ENCODE data around the gene ZBTB48.

GRCh38 chr1:6630027-6630426, 50.2 kb downstream of the ZBTB48 start:
- no peak for TF ChIP-seq POLR2A (IDR thresholded peaks at IDR 0.05)
- TF ChIP-seq CTCF (IDR thresholded peaks at IDR 0.05 in 4 of 5, conservative IDR thresholded peaks at IDR 0.05 in 1 of 5): no peak
